Measurements from ENCODE around the gene ZNF423.

- TF ChIP-seq CCAR2 (IDR thresholded peaks at IDR 0.05; ENCODE audit: low read depth, low read length) = no peak
- no peak for TF ChIP-seq E4F1 (CRISPR knock-in tag; IDR thresholded peaks at IDR 0.05; ENCODE audit: borderline replicate concordance)
- TF ChIP-seq SP1 (CRISPR knock-in tag; IDR thresholded peaks at IDR 0.05) = no peak
- no peak for TF ChIP-seq ELK1 (CRISPR knock-in tag; IDR thresholded peaks at IDR 0.05)
- TF ChIP-seq CTCF (IDR thresholded peaks at IDR 0.05 in 2 of 3, conservative IDR thresholded peaks at IDR 0.05 in 1 of 3; ENCODE audit: insufficient read depth in 2 of 3, low read depth in 1 of 3, low read length in 3 of 3) = no peak
- TF ChIP-seq ZNF354B (CRISPR knock-in tag; IDR thresholded peaks at IDR 0.05) = no peak
- no peak for TF ChIP-seq E2F4 (CRISPR knock-in tag; IDR thresholded peaks at IDR 0.05; ENCODE audit: low read depth)
- no peak for TF ChIP-seq ESRRA (IDR thresholded peaks at IDR 0.05; ENCODE audit: borderline replicate concordance, low read depth)
- no peak for TF ChIP-seq TAF9B (IDR thresholded peaks at IDR 0.05; ENCODE audit: partially characterized antibody)
- TF ChIP-seq NR3C1 (CRISPR knock-in tag; IDR thresholded peaks at IDR 0.05) = no peak
- no peak for TF ChIP-seq CHD4 (IDR thresholded peaks at IDR 0.05; ENCODE audit: insufficient read depth, insufficient replicate concordance, low read depth, low read length, poor library complexity, severe bottlenecking)
- no peak for TF ChIP-seq E2F8 (IDR thresholded peaks at IDR 0.05; ENCODE audit: low read depth, partially characterized antibody)
- no peak for TF ChIP-seq POLR2A (conservative IDR thresholded peaks at IDR 0.05)
Observed at GRCh38 chr16:49594153-49594552, 261.8 kb downstream of the ZNF423 start.
